Heart right ventricle (tissue), 16 donors: ENCODE data around the gene ALPK3. TPM values are rescaled to one million over a fixed set of nuclear protein-coding genes. Genes with fewer than 3 reads are reported as not detected.

Experiments used
- ATAC-seq, 8 donors: fragments of 200-7000 bp; cut with Tn5 transposase; one replicate each; pipeline ENCODE4 v1.9.1; 2020; ENCODE audit warnings: mild to moderate bottlenecking in 8 of 8, moderate library complexity in 8 of 8, moderate number of reproducible peaks in 1 of 8
- DNase-seq, 2 donors: peaks; one replicate each; pipeline ENCODE4 v3.0.0-alpha.2; 2020
- H3K27ac ChIP-seq, 10 donors: fragments of 200-600 bp; sonication (generic) in 2 of 10; one replicate each; pipeline versions ENCODE4 v1.5.0 to v1.8.0; 2020 to 2022; ENCODE audit warnings: mild to moderate bottlenecking in 3 of 10
- H3K27me3 ChIP-seq, 7 donors: fragments of 200-600 bp; one replicate each; pipeline ENCODE4 v1.8.0; 2021 to 2022; ENCODE audit warnings: mild to moderate bottlenecking in 2 of 7
- H3K36me3 ChIP-seq, 9 donors: fragments of 200-600 bp; sonication (generic) in 1 of 9; one replicate each; pipeline versions ENCODE4 v1.5.0 to v1.8.0; 2020 to 2022; ENCODE audit warnings: mild to moderate bottlenecking in 2 of 9
- H3K4me1 ChIP-seq, 9 donors: fragments of 200-600 bp; sonication (generic) in 1 of 9; one replicate each; pipeline versions ENCODE4 v1.5.0 to v1.8.0; 2020 to 2022; ENCODE audit warnings: mild to moderate bottlenecking in 4 of 9
- H3K4me3 ChIP-seq, 10 donors: fragments of 200-600 bp; sonication (generic) in 2 of 10; one replicate each; pipeline versions ENCODE4 v1.5.0 to v1.8.0; 2020 to 2022; ENCODE audit warnings: mild to moderate bottlenecking in 7 of 10, moderate library complexity in 2 of 10
- H3K9me3 ChIP-seq, 11 donors: fragments of 200-600 bp in 10 of 11; sonication (generic) in 2 of 11; one replicate each; pipeline versions ENCODE4 v1.5.0 to v1.8.0; 2013 to 2022; ENCODE audit warnings: mild to moderate bottlenecking in 2 of 11, control low read depth in 1 of 11, moderate library complexity in 1 of 11
- CTCF ChIP-seq, 9 donors: fragments of 200-600 bp; sonication (generic) in 2 of 9; IDR thresholded peaks; one replicate each; pipeline versions ENCODE4 v1.5.0 to v1.8.0; 2021 to 2022; ENCODE audit warnings: antibody characterized with exemption in 9 of 9, mild to moderate bottlenecking in 5 of 9, moderate library complexity in 1 of 9
- WGBS, 2 donors: extraction: QIAGEN DNeasy Blood & Tissue Kit; methylation state at CpG; one replicate each; pipeline ENCODE4 v1.1.7; 2013; ENCODE audit warnings: inconsistent platforms in 1 of 2; 5-methylcytosine and 5-hydroxymethylcytosine counted together
- intact Hi-C, 10 donors: fragments of 100-400 bp; cut with DNase I; formaldehyde crosslinking; loops; one replicate each; pipeline versions ENCODE4 v1.11.1 to v1.14.2; 2022
- polyA plus RNA-seq, 2 donors: library from polyadenylated mRNA; stranded (reverse); fragments of 200-250 nt; gene quantifications; one replicate each; pipeline ENCODE4 v1.2.3, GENCODE V29; 2013
- total RNA-seq, 10 donors: library from RNA; stranded (reverse); fragmentation: NEBNext Ultra II Directional in 3 of 10; extraction: Animal tissue kit (Norgen Biotek cat#: 25700) in 3 of 10; gene quantifications; one replicate each; pipeline versions ENCODE4 v1.2.1 to v1.2.4, GENCODE V29; 2021 to 2023
- donor health status: Arrhythmogenic right ventricular cardiomyopathy.
- donor health status: ischemic (EF 13 %, LVEDD 7.1; RV severe dilation, severe dysfunction).
- donor health status: healthy with polysubstance abuse.
- donor health status: DM: no; HTN: yes; CAD: no.
- donor health status: DM: no; HTN: no; CAD: no.
- donor health status: ischemic (EF 25% LVEDD 6.9; RV normal size, moderate dysfunction).
- donor health status: ischemic (EF 25% LVEDD 5.7; RV mildly dilated, moderate dysfunction).
- donor health status: healthy.
- donor health status: DM: yes; HTN: yes; CAD: no.
- donor health status: Ischemic cardiomyopathy.
- donor health status: ischemic (EF 35%, LVEDD 5.7; RV mildly dilated, moderate dysfunction).
- donor health status: nonischemic (EF 11% LVEDD 7.7; RV severe dilation, severe dysfunction).
- donor health status: DM: yes; HTN: yes; CAD: no.
- donor health status: PGD.
- donor health status: ischemic (EF 29% LVEDD 5.4; RV normal size, mild dysfunction).
- donor health status: nonischemic (EF 23%, LVEDD 6.1; RV moderate dilation, normal function).

The ALPK3 gene
- total and polyA plus RNA-seq, 12 donors, result 35.1 to 268 (median 162) TPM

GRCh38 chr15:84855765-84856164, 38.6 kb downstream of the ALPK3 start:
- no peak for TF ChIP-seq CTCF (IDR thresholded peaks at IDR 0.05)
- DNase-seq, result no peak
- peak in 6 of 8 donors; percentile 8 to 72 (median 47) for ATAC-seq
- H3K4me1 ChIP-seq, result peaks cover 0 to 53% (median 15%) of the 10 kb centered on the region in 9 donors
- no peaks in the 10 kb centered on the region for H3K9me3 ChIP-seq
- H3K36me3 ChIP-seq, result peaks cover 0 to 76% (median 23%) of the 10 kb centered on the region in 9 donors
- H3K27me3 ChIP-seq, result no peaks in the 10 kb centered on the region
- intact Hi-C loops, result loop anchor here in 1 of 10 donors (5.0 kb wide), 1 partner anchor 77 kb away; no protein-coding TSS in a partner anchor
- H3K4me3 ChIP-seq, result no peak overlapping the region
- peak overlapping the region in 7 of 10 donors; percentile 16 to 71 (median 64) for H3K27ac ChIP-seq

GRCh38 chr15:84856731-84857417, 39.7 kb downstream of the ALPK3 start:
- intact Hi-C loops, result loop anchor here in 1 of 10 donors (5.0 kb wide), 1 partner anchor 75 kb away; no protein-coding TSS in a partner anchor
- Histone ChIP-seq H3K27ac (peak overlapping the region in 2 of 10 donors; percentile 28 to 49), H3K27me3 (no peaks in the 10 kb centered on the region), H3K36me3 (peaks cover 0 to 84% (median 23%) of the 10 kb centered on the region in 9 donors), H3K9me3 (no peaks in the 10 kb centered on the region), H3K4me3 (no peak overlapping the region), H3K4me1 (peaks cover 0 to 50% (median 17%) of the 10 kb centered on the region in 9 donors)
- WGBS, 2 donors, result 90% methylated on average over 16 of the region's 16 CpGs
- no peak for TF ChIP-seq CTCF (IDR thresholded peaks at IDR 0.05)
- DNase-seq (no peak), ATAC-seq (peak in 4 of 8 donors; percentile 15 to 40 (median 23))

GRCh38 chr15:84857418-84858004, 40.4 kb downstream of the ALPK3 start:
- ATAC-seq, result peak in 4 of 8 donors; percentile 3 to 11 (median 9)
- H3K4me1 ChIP-seq, result peaks cover 0 to 50% (median 23%) of the 10 kb centered on the region in 9 donors
- H3K27ac ChIP-seq, result peak overlapping the region in 5 of 10 donors; percentile 0 to 60 (median 36)
- DNase-seq, result no peak
- TF ChIP-seq CTCF (IDR thresholded peaks at IDR 0.05), result no peak
- no peak overlapping the region for H3K4me3 ChIP-seq
- intact Hi-C loops, result loop anchor here in 1 of 10 donors (5.0 kb wide), 1 partner anchor 75 kb away; no protein-coding TSS in a partner anchor
- no peaks in the 10 kb centered on the region for H3K27me3 ChIP-seq
- peaks cover 0 to 91% (median 26%) of the 10 kb centered on the region in 9 donors for H3K36me3 ChIP-seq
- H3K9me3 ChIP-seq, result no peaks in the 10 kb centered on the region
- 88 to 93% methylated on average over 15 of the region's 15 CpGs for WGBS, 2 donors

GRCh38 chr15:84858231-84858630, 41.1 kb downstream of the ALPK3 start:
- no peak for TF ChIP-seq CTCF (IDR thresholded peaks at IDR 0.05)
- intact Hi-C loops, result loop anchor here in 1 of 10 donors (5.0 kb wide), 1 partner anchor 74 kb away; no protein-coding TSS in a partner anchor
- peaks cover 0 to 96% (median 29%) of the 10 kb centered on the region in 9 donors for H3K36me3 ChIP-seq
- H3K4me3 ChIP-seq, result no peak overlapping the region
- 89 to 93% methylated on average over 11 of the region's 11 CpGs for WGBS, 2 donors
- DNase-seq (no peak), ATAC-seq (peak in 1 of 8 donors; percentile 3)
- H3K9me3 ChIP-seq, result no peaks in the 10 kb centered on the region
- peak overlapping the region in 5 of 10 donors; percentile 0 to 60 (median 36) for H3K27ac ChIP-seq
- H3K27me3 ChIP-seq, result no peaks in the 10 kb centered on the region
- peaks cover under 1 to 53% (median 24%) of the 10 kb centered on the region in 9 donors for H3K4me1 ChIP-seq
